Activated T-helper 2 cell treated with anti-CD3 and anti-CD28 coated beads, Interferon-gamma antibody, Interleukin-2, Interleukin-4, amounts not matched to agents 10 μg/mL and 5 μg/mL and 100 μg/mL, durations not matched to agents 14 hours and 24 hours and 36 hours (primary cell): Measurements from ENCODE around the gene GSC2. TPM values are rescaled to one million over a fixed set of nuclear protein-coding genes. Genes with fewer than 3 reads are reported as not detected.
A peak's percentile ranks its signal among the peaks of the same experiment; 100 is the strongest.

Experiments
- DNase-seq: peaks from one replicate; pipeline ENCODE4 v3.0.0; 2021; ENCODE audit warnings: low spot score
- H3K27ac Mint-ChIP-seq: one replicate; pipeline ENCODE4 v1.8.0; 2021; ENCODE audit warnings: mixed read lengths
- H3K27me3 Mint-ChIP-seq: one replicate; pipeline ENCODE4 v1.8.0; 2021; ENCODE audit warnings: low read depth, mixed read lengths
- H3K36me3 Mint-ChIP-seq: one replicate; pipeline ENCODE4 v1.8.0; 2021; ENCODE audit warnings: low read depth, mixed read lengths
- H3K4me1 Mint-ChIP-seq: one replicate; pipeline ENCODE4 v1.8.0; 2021; ENCODE audit warnings: low read depth, mixed read lengths
- H3K4me3 Mint-ChIP-seq: one replicate; pipeline ENCODE4 v1.8.0; 2021; ENCODE audit warnings: low read depth, mild to moderate bottlenecking, moderate library complexity, mixed read lengths
- H3K9me3 Mint-ChIP-seq: one replicate; pipeline ENCODE4 v1.8.0; 2021; ENCODE audit warnings: mixed read lengths
- intact Hi-C: fragments of 100-400 bp; cut with micrococcal nuclease; formaldehyde crosslinking; loops from one replicate; pipeline ENCODE4 v1.15.1; 2023
- total RNA-seq: library from RNA; stranded (reverse); gene quantifications from 2 replicates; pipeline ENCODE4 v1.2.3, GENCODE V29; 2022

The GSC2 gene
- total RNA-seq, 1 donor from 2014 or later = not detected

DNA sequence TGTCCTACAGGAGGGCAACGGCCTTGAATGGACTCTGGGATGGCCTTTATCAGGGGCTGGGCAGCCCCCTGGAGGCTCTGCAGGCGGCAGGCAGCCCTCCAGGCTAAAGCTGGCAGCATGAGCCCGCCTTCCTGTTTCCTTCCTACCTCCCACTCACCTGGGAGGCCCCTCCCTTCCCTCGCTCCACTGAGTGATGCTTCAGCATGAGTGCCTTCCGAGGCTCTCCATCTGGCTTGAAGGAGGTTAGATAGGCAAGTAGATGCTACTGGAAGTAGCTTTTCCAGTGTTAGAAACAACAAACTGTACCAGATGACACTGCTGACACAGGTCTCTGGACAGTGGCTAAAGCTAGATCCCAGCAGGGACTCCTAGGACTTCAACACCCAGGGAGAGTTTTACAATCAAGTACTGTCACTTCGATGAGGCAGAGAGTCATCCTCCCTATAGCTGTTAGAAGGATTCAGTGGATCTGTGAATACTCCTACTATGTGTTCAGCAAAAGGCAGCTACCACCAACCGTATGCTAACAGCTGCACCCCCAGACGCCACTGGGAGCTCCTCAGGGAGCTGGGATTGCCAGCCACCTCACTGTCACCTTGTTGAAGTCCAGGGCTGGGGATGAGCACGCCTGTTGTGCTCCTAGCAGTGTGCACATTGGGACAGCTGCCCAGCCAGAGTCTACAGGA is 32.5 kb upstream of the GSC2 start:
- H3K27ac Mint-ChIP-seq = no peak overlapping the region
- no peaks in the 10 kb centered on the region for H3K9me3 Mint-ChIP-seq
- no peak overlapping the region for H3K4me3 Mint-ChIP-seq
- no peak for DNase-seq
- H3K27me3 Mint-ChIP-seq = no peaks in the 10 kb centered on the region
- intact Hi-C loops = no loop called here
- H3K36me3 Mint-ChIP-seq = no peaks in the 10 kb centered on the region
- peaks cover 17% of the 10 kb centered on the region for H3K4me1 Mint-ChIP-seq

DNA sequence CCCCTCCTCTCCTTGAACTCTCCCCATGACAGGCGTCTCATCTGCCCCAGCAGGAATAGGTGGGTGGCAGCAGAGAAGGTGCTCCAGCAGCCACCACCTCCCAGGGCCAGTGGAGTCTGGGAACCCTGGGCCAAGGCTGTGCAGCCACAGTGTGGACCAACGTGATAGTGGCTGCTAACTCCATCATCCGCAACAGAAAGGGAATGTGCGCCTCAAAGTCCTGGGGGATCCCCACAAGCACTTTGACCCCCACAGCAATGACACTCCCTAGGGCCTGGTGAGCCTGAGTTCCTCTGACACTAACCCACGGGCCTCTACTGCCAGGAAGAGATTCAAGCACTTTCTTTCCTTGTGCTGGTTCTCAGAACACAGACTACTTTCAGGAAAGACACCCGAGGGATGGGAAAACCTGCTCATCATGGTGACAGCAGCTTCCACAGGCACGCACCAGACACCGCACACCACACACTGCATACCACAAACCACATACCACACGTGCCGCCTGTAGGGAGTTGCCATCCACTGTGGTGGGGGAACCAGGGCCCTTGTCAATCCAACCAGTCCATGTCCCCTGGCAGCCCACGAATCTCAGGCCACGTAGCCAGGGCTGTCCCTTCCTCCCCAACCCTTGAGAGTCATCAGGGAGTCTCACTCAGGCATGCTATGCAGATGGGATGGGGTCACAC is 31.8 kb upstream of the GSC2 start:
- Mint-ChIP-seq H3K4me3 (no peak overlapping the region), H3K27ac (no peak overlapping the region), H3K4me1 (peaks cover 18% of the 10 kb centered on the region), H3K36me3 (no peaks in the 10 kb centered on the region), H3K9me3 (no peaks in the 10 kb centered on the region), H3K27me3 (no peaks in the 10 kb centered on the region)
- intact Hi-C loops = no loop called here
- no peak for DNase-seq

DNA sequence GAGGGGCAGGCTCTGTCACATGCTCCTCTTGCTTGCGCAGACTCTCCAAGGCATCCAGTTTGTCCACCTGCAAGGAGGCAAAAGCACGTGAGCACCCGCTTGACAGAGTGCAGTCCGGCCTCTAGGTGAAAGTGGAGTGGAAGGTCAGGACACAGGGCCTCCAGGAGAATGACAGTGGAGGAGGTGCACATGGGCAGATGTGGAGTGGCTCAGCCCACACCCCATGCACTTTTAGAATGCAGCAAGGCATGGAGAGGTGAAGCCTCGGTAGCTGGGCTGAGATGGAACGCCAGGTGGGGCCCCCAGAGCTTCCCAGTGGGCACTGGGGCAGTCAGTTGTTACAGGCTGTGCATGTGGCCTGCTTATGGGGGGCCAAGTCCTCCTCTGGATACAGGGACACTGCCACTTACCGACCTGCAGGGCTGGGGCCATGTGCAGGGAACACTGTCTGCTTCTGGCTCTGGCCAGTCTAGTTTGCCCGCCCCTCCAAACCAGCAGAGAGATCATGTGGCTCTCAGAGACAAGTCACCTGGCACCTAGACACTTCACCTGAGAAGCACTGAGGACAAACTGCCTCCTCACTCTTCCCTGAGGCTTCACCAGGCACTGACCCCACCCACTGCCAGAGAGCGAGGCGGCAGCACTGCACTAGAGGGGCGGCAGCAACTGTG is 30.8 kb upstream of the GSC2 start:
- Mint-ChIP-seq H3K27ac (no peak overlapping the region), H3K9me3 (no peaks in the 10 kb centered on the region), H3K4me3 (no peak overlapping the region), H3K4me1 (peaks cover 18% of the 10 kb centered on the region), H3K36me3 (peaks cover 3% of the 10 kb centered on the region), H3K27me3 (no peaks in the 10 kb centered on the region)
- no peak for DNase-seq
- intact Hi-C loops = no loop called here

DNA sequence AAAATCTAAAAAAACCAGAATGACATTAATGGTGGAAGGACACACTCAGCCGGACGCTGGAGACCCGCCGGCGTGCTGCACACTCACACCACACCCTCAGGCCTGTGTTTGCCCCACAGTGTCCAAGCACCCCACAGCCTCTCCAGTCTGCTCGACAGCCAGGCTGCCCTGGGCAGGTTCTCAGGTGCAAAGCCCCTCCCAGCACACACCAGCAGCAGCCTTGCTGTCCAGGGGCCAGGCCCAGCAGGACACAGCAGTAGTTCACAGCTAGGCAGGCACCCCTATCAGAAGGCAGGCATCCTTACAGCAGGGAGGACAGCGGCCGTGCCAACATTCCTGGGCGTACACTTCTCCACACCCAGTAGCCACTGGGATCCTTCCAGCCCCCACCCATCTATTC is 30.1 kb upstream of the GSC2 start:
- no peaks in the 10 kb centered on the region for H3K27me3 Mint-ChIP-seq
- no peak overlapping the region for H3K4me3 Mint-ChIP-seq
- intact Hi-C loops = no loop called here
- DNase-seq = no peak
- H3K9me3 Mint-ChIP-seq = no peaks in the 10 kb centered on the region
- H3K36me3 Mint-ChIP-seq = peaks cover 6% of the 10 kb centered on the region
- no peak overlapping the region for H3K27ac Mint-ChIP-seq
- peaks cover 18% of the 10 kb centered on the region for H3K4me1 Mint-ChIP-seq

DNA sequence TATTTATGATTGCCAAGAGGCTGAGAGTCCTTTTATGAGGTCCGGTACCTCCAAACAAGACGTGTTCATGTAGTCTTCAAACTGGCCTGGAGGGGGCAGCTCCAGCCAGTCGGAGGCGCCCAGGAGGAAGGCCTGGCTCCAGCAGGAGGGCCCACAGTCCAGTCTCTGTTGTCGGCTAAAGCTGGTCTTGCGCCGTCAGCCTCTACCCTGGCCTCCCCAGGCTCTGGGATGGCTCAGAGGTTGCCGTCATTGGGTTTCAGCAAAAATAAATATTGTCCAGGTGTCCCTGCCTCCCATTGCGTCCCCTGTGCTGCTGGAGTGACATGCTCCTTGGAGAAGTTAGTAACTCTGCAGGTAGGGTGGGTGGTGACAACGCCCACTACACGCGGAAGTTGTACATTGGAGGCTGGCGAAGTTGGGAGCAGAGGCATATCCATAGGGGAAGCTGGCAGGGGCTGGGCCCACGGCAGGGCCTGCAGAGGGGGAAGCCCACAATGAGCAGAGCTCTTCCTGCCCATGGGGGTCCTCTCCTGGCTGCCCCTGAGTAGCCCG is 29.5 kb upstream of the GSC2 start:
- no peaks in the 10 kb centered on the region for H3K9me3 Mint-ChIP-seq
- peaks cover 18% of the 10 kb centered on the region for H3K4me1 Mint-ChIP-seq
- H3K27me3 Mint-ChIP-seq = no peaks in the 10 kb centered on the region
- peaks cover 6% of the 10 kb centered on the region for H3K36me3 Mint-ChIP-seq
- peak overlapping the region; percentile 79 for H3K4me3 Mint-ChIP-seq
- intact Hi-C loops = loop anchor here (2.0 kb wide), 3 partner anchors 35 to 299 kb away; partner anchors contain the start of genes CDC45, CLTCL1, ESS2 and UFD1
- peak; percentile 48 for DNase-seq
- H3K27ac Mint-ChIP-seq = peak overlapping the region; percentile 58

DNA sequence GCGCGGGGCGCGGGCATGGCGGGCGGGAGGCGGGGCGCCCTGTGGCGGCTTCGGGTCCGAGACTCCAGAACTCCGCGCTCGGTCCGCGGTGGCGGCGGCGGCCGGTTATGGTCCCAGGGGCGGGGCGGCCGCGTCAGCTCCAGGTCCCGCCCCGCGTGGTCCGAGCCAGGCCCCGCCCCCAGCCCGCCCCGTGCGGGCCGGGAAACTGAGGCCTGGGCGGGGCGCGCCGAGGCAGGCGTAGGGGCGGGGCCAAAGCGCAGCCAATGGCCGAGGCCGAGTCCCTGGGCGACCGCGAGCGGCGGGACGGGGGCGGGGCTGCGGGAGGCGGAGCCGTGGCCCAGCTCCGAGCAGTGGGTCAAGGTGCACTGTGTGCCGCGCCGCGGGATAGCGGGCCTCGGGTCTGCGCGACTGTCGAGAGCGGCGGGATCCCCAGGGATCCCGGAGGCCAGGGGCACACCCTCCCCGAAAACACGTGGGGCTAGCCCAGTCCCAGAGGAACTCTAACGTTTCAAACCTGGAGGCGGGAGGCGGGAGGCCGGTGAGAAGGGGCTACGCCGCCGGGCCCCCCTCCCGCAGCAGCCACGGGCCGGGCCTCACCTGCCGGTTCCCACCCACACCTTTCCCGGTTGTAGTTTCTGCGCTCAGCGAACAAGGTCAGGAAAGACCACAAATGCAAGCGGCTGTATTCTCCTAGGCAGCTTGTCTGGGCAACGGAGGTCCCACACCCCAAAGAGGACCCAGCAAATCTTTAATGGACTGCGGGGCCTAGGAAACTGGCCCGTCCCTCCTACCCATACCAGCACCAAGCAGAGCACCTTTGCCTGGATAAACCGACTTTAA is 28.8 kb upstream of the GSC2 start, which contains the start of gene SLC25A1:
Gene SLC25A1 (minus strand): TSS at position 80 of the 840 bp plus-strand sequence. CDS start 63 bp downstream, at position 17.
- Mint-ChIP-seq H3K4me1 (peaks cover 18% of the 10 kb centered on the region), H3K27me3 (no peaks in the 10 kb centered on the region), H3K27ac (peak within 1 kb of the TSS; percentile 58), H3K9me3 (no peaks in the 10 kb centered on the region), H3K36me3 (peaks cover 6% of the 10 kb centered on the region), H3K4me3 (peak within 1 kb of the TSS; percentile 79)
- peak; percentile 82 for DNase-seq
- intact Hi-C loops = loop anchor here (2.0 kb wide), 3 partner anchors 34 to 300 kb away; partner anchors contain the start of genes CDC45, CLTCL1, ESS2 and UFD1

DNA sequence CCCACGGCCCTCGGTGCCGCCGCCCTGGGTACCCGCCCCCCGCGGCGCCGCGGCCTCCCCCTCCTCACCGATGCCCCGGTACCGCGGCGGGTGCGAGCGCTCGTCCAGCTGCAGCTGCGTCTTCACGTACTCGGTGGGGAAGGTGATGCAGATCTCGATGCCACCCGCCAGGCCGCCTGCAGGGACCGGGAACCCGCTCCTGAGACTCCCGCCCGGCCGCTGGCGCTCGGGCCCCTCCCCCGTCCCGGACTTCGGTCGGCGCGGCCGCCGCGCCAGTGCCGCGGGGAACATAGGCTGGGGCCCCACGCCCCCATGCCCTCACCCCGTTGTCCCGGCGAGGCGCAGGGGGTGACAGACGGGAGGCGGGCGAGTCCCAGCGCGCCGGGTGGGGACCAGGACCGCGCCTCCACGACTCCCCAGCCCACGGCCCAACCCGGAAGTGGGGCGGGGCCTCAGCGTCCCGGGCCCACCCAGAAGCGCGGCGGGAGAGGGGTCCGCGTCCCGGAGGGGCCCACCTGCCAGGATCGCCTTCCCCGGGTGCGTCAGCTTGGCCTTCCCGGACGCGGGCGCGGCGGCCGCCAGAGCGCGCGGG is 28.1 kb upstream of the GSC2 start:
- H3K27me3 Mint-ChIP-seq = no peaks in the 10 kb centered on the region
- H3K27ac Mint-ChIP-seq = no peak overlapping the region
- peak; percentile 56 for DNase-seq
- peaks cover 22% of the 10 kb centered on the region for H3K4me1 Mint-ChIP-seq
- intact Hi-C loops = loop anchor here (2.0 kb wide), 3 partner anchors 33 to 301 kb away; partner anchors contain the start of genes CDC45, CLTCL1, ESS2 and UFD1
- H3K4me3 Mint-ChIP-seq = peak overlapping the region; percentile 67
- H3K9me3 Mint-ChIP-seq = no peaks in the 10 kb centered on the region
- H3K36me3 Mint-ChIP-seq = peaks cover 9% of the 10 kb centered on the region

DNA sequence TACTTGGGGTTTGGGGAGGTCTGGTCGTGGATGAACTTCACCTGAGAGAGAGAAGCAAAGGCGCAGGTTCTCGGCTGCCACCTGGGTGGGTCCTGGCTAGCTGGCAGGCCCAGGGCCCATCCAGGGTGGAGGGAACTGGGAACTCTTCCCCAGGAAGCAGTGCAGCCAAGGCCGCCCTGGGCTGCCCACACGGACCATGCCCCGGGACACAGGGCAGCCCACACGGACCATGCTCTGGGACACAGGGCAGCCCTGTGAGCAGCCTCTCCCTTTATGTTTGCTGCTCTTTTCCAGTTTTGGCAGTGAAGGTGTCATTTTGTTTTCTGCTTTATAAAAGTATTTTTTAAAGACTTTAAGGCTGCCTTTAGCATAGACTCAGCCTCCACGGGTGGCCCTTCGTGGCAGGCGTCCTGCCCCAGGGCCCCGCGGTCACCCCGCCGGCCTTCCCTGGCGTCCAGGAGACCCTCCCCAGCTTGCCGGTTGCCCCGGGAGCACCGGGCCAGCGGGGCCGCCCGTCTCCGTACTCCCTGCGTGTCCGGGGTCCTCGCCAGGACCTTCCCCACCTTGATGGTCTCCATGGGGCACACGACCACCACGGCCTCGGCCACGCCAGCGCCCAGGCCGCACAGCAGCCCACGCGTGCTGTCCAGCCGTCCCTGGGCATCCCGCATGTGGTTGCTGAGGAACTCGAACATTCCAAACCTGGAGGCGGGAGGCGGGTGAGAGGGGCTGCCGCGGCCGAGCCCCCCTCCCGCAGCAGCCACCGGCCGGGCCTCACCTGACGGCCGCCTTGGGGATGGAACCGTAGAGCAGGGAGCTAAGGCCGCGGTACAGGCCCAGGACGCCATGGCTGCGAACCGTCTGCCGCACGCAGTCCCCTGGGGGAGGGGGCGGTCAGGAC is 27.3 kb upstream of the GSC2 start:
- Mint-ChIP-seq H3K4me3 (peak overlapping the region; percentile 71), H3K27me3 (no peaks in the 10 kb centered on the region), H3K27ac (no peak overlapping the region), H3K36me3 (peaks cover 13% of the 10 kb centered on the region), H3K4me1 (peaks cover 26% of the 10 kb centered on the region), H3K9me3 (no peaks in the 10 kb centered on the region)
- DNase-seq = no peak
- intact Hi-C loops = loop anchor here (2.0 kb wide), 3 partner anchors 33 to 301 kb away; partner anchors contain the start of genes CDC45, CLTCL1, ESS2 and UFD1

DNA sequence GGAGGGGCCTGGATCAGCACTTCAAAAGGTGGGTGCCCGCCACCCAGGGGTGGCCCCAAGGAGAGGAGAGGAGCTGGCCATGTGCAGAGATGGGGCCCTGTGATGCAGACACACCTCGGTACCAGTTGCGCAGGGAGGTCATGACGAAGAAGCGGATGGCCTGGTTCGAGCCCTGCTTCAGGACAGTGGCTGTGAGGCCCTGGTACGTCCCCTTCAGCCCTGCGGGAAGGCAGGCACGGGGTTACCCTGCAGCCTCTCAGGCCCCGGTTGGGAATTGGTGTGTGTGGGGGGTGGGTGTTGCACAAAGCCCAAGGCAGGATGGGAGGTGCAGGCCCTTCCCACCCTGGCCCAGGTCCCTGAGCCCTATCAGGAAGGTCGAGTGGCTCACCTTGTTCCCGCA is 26.6 kb upstream of the GSC2 start:
- H3K4me1 Mint-ChIP-seq = peaks cover 24% of the 10 kb centered on the region
- H3K27me3 Mint-ChIP-seq = no peaks in the 10 kb centered on the region
- peaks cover 17% of the 10 kb centered on the region for H3K36me3 Mint-ChIP-seq
- peak overlapping the region; percentile 5 for H3K27ac Mint-ChIP-seq
- H3K4me3 Mint-ChIP-seq = peak overlapping the region; percentile 71
- no peak for DNase-seq
- no peaks in the 10 kb centered on the region for H3K9me3 Mint-ChIP-seq
- intact Hi-C loops = no loop called here

DNA sequence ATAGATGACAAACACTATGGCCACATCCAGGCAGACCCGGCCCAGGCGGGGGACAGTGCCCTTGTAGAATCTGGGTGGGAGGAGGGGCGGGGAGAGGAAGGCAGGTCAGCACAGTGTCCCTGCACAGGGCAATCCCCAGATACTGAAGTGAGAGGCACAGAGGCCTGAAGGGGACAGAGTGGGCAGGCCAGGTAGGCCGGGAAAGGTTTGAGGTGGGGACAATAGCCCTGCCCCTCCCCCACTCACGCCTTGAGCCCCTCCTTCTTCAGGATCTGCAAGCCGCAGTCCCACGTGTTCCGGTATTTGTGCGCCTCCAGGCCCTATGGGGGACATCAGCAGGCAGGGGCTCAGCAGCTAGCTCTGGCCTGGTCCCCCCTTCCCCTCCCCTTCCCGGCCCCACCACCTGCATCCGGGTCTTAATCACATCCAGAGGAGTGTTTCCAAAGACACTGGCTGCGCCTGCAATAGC is 26.1 kb upstream of the GSC2 start:
- intact Hi-C loops = no loop called here
- peaks cover 17% of the 10 kb centered on the region for H3K36me3 Mint-ChIP-seq
- H3K4me3 Mint-ChIP-seq = peak overlapping the region; percentile 71
- DNase-seq = no peak
- H3K9me3 Mint-ChIP-seq = no peaks in the 10 kb centered on the region
- H3K27ac Mint-ChIP-seq = no peak overlapping the region
- H3K27me3 Mint-ChIP-seq = no peaks in the 10 kb centered on the region
- peaks cover 22% of the 10 kb centered on the region for H3K4me1 Mint-ChIP-seq

DNA sequence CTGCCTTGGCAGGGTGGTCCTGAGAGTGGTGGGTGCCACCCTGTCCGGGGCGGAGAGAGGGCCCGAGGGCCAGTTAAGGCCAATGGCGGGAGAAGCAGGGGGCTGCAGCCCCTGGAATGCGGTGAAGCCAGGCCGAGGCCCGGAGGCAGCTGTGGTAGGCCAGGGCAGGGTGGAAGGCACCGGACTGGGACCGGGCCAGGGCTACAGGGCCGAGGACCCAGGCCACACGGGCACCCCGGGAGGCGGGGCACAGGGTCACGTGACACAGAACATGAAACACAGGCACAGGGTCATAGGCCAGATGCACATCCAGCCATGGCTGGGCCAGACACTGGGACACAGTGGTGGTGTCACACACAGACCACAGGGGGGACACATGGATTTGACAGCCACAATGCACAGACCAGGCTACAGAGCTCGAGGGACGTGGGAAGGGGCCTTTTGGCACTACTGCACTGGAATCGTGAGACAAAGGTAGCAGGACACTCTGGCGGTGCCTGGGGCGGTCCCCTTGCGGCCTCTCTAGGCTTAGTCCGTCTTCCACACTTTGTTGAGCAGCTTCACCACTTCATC is 25.6 kb upstream of the GSC2 start:
- intact Hi-C loops = no loop called here
- Mint-ChIP-seq H3K4me3 (peak overlapping the region; percentile 49), H3K27me3 (peaks cover 1% of the 10 kb centered on the region), H3K27ac (no peak overlapping the region), H3K4me1 (peaks cover 23% of the 10 kb centered on the region), H3K9me3 (no peaks in the 10 kb centered on the region), H3K36me3 (peaks cover 17% of the 10 kb centered on the region)
- DNase-seq = no peak
